HG03432 (cell line): ENCODE results near the gene NDUFA3.

ENCODE experiments used
- ATAC-seq: cut with Tn5 transposase; IDR thresholded peaks from one replicate; pipeline ENCODE4 v1.9.1; 2021; ENCODE audit warnings: mild to moderate bottlenecking, moderate library complexity; ENCODE audit not compliant: unreplicated experiment

Gene NDUFA3

DNA sequence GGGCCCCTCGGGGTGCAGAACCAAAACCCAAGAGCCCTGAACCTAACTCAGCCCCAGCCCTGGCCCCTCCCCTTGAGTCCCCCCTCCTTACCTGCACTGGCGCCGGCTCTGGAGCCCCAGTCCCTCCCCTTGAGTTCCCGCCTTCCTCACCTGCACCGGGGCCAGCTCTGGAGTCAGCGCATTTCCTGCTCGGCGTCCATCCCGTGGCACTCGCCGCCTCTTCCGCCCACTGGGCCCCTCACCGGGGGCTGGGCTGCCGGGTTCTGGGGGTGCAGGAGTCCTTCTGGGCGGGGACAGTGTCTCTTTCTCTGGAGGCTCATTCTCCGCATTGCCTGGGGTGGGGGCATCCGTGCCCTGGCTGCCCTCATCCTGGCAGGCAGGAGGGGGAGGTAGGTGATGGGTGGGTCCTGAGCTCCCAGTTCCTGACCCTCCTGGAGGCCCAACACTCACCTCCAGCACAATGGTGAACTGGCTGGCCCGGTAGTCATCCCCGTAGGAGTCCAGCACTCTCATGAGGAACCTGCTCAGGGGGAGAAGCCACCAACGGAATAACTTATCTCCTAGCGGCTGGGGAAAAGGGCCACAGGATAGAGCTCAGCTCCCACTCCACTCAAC is 5.3 kb downstream of the NDUFA3 start:
- ATAC-seq = no peak

- ATAC-seq = no peak
Measured at GRCh38 chr19:54108496-54108895, 5.8 kb downstream of the NDUFA3 start.

- no peak for ATAC-seq
Measured at GRCh38 chr19:54109651-54110050, 7.0 kb downstream of the NDUFA3 start.

DNA sequence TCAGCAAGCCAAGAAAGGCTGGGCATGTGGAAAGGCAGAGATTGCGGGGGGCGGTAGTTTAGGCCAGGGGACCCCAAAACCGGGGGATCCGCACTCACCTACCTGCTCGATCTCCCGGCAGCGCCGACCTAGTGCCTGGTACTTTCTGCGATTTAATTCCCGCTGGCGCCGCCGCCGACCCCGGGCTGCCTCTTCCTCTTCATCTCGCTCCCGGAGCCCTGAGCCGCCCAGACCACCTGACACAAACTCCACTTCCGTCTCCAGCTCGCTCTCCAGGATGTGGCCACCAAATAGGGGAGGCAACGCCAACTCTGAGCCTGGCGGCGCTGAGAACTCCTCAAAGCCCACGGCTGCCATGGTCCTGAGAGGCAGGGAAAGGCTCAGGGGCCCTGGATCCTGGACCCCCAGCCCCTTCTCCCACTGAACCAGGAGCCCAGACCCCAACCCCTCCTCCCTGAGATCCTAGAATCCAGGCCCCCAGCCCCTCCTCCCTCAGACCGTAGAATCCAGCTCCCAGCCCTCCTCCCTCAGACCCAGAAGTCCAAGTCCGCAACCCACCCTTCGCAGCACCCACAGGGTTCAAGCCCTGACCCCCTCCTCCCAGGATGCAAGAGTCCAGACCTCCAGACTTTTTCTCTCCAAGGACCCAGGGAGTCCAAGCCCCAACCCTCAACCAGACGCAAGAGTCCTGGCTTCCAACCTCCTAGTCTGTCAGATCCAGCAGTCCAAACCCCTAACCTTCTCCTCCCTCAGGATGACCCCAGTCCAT is 11.9 kb downstream of the NDUFA3 start:
- ATAC-seq = no peak

- peak; percentile 82 for ATAC-seq
Measured at GRCh38 chr19:54115109-54116063, 12.7 kb downstream of the NDUFA3 start, which contains the start of the genes PRPF31 and TFPT. Gene PRPF31, plus strand, starts transcription at chr19:54115754. Its CDS starts 2,525 bp downstream, at chr19:54118279. Gene TFPT, minus strand, starts transcription at chr19:54115657. Its CDS starts 388 bp downstream, at chr19:54115269.

DNA sequence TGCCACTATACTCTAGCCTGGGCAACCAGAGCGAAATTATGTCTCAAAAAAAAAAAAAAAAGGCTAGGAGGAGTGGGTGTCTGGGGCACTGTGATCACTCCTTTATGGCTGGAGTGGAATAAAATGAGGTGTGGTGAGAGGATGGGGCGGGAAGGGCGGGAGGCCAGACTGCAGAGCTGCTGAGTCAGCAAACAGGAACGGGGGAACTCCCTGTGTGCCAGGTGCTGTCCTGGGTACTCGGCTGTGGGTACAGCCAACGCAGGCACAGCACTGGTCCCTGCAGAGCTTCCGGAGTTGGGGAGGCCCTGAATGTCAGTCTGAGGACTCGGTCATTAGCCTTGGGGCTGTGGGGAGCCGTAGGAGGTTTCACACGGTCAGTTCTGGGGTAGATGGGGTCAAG is 18.6 kb downstream of the NDUFA3 start:
- ATAC-seq = no peak

DNA sequence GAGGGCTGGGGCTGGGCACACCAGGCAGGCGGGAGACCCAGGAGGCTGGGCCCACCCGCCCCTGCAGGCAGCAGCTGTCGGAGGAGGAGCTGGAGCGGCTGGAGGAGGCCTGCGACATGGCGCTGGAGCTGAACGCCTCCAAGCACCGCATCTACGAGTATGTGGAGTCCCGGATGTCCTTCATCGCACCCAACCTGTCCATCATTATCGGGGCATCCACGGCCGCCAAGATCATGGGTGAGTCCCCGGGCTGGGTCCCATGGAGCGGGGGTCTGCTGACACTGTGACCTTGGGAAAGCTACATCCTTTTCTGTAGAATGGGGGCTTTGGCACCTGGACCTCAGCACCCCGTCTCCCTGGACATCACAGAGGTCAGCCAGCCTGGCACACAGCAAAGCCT is 21.0 kb downstream of the NDUFA3 start:
- no peak for ATAC-seq

- no peak for ATAC-seq
Measured at GRCh38 chr19:54124393-54124792, 21.7 kb downstream of the NDUFA3 start.

DNA sequence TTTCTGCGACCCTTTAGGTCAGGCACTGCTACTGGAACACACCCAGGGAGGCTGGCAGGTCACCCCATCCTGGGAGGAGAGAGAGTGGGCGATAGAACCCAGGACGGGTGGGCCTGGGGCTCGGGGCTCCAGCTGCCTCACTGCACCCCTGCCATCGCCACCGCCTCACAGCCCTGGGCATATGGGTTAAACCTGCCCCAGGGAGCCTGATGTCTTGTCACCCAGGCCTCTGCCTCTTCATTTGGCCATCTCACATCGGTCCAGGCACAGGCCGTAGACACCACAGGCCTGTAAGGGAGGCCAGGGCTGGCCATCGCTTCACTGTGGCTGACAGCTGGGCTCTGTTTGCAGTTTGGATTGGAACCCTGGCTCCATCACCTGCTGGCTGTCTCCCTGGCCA is 23.1 kb downstream of the NDUFA3 start:
- ATAC-seq = no peak

DNA sequence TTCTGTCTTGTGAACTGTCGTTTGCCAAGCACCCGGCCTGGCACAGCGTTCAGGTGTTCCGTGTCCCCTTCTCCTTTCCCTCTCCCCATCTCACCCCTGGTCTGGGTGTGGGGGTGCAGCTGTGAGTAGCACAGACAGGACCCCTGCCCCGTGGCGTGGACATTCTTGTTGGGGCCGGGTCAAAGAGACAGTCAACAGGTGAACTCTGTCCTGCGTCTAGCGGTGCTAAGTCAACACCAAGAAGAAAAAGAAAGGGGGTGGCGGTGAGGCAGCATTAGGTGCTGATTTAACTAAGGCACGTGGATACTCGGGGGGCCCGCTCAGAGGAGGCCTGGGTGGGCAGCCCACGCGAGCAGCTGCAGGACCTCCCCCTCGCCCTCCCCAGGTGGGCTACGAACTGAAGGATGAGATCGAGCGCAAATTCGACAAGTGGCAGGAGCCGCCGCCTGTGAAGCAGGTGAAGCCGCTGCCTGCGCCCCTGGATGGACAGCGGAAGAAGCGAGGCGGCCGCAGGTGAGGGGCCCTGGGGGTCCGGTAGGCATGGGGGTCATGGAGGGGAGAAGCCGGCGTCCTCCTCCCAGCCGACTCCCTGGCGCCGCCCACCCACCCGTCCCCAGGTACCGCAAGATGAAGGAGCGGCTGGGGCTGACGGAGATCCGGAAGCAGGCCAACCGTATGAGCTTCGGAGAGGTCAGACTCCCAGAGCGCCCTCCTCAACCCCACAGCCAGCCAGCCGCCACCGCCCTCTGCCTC is 25.2 kb downstream of the NDUFA3 start:
- no peak for ATAC-seq

DNA sequence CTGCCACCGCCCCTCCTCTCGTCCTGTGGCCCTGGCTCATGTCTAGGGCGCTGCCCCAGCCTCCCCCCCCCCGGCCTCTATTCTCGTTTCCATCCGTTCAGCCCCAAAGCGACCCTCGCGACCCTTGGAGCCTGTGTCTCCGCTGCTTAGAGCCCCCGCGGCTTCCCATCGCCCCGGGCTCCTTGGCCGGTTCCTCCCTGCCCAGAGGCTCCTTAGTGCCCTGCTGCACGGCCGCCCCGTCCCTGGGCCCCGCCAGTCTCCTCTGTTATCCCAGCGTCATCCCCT is 25.7 kb downstream of the NDUFA3 start:
- ATAC-seq = no peak

DNA sequence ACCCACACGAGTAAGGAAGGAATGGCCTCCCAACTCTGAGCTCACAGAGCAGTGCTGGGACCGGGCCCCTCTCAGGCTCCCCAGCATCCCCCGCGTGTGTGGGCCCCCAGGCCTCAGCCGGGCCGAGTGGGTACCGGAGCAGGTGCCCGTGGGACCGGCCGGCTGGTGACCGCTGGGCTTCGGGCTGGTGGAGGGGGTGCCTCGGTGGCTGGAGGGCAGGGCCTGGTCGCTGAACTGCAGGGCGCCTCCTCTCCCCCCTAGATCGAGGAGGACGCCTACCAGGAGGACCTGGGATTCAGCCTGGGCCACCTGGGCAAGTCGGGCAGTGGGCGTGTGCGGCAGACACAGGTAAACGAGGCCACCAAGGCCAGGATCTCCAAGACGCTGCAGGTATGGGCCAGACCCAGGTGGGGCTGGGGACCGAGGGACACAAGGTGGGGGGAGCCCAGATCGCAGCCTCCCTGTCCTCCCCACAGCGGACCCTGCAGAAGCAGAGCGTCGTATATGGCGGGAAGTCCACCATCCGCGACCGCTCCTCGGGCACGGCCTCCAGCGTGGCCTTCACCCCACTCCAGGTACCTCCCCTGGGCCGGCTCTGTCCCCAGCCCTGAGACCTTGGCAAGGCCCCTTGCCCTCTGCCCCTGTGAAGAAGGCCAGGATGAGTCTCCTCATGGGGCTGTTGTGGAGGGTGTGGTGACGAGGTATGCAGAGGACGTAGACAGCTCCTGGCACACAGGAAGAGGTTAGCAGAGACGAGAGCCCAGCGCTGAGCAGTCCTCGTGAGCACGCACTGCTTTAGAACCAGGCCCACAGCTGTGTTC is 26.4 kb downstream of the NDUFA3 start:
- ATAC-seq = no peak

DNA sequence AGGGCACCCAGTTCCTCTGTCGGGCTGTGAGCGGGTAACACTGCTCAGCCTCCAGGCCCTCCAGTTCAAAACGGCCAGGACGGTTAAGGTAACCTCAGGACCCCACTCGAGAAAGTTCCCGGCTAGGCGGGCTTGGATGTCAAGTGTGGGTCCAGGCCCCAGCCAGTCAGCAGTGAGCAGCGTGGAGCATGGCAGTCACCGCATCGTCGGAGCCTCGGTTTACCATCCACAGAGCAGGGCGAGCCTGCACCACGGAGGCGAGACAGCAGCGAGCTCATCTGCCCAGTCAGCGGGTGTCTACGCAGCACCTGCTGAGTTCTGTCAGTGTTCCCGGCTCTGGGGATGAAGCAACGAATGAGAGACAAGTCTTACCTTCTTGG is 27.0 kb downstream of the NDUFA3 start:
- no peak for ATAC-seq

DNA sequence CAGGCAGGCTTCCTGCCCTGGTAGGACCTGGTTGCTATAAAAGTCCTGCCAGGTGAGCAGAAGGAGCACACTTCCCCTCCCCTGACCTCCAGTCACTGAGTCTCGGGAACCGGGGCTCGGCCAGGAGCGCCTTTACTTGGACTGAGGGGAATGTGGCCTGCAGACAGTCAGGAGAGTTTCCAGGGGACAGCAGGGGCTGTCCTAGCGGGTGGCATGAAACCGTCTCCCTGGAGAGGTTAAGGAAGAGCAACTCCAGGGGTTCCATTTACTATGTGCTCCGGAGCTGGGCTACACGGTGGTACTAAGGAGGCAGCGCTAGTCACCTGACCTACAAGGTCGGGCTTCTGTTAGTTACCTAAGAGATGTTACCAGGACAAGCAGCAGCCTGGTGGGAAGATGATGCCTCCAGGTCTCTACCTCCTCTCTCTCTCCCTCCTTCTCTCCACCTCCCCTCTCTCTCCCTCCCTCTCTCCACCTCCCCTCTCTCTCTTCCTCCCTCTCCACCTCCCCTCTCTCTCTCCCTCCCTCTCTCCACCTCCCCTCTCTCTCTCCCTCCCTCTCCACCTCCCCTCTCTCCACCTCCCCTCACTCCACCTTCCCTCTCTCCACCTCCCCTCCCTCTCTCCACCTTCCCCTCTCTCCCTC is 30.8 kb downstream of the NDUFA3 start:
- ATAC-seq = no peak

- ATAC-seq = no peak
Measured at GRCh38 chr19:54133957-54134590, 31.4 kb downstream of the NDUFA3 start.

DNA sequence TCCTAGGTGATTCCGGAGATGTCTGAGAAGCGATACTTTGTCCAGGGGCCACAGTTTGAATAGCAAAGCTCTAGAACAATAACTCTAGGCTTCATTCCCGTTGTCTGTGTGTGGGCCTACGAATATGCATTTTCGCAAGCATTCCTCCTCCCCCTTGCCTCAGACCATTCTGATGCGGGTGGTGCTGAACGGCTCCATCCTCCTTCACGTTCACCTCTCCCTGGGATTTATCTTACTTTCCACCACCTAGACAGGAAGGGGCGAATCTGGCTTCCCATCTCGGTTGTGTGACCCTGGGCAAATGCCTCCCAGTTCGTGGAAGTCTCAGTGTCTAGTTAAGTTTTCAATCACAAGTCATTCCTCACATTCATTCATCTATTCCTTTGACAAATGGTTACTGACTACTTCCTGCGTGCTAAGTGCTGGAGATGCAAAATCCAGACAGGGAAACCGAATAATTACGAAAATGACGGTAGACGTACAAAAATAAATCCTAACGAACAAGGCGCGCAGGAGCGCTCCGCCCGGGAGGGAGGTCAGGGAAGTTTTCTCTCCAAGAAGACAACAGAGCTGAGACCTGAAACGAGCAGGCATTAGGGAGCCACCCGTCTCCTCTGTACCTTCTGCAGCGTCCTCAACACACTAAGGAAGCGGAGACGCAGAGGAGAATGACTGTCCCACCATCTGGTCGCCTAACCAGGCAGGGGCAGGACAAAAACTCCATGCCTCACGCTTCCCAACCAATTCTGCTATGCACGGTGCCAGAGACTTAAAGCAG is 33.6 kb downstream of the NDUFA3 start:
- no peak for ATAC-seq

DNA sequence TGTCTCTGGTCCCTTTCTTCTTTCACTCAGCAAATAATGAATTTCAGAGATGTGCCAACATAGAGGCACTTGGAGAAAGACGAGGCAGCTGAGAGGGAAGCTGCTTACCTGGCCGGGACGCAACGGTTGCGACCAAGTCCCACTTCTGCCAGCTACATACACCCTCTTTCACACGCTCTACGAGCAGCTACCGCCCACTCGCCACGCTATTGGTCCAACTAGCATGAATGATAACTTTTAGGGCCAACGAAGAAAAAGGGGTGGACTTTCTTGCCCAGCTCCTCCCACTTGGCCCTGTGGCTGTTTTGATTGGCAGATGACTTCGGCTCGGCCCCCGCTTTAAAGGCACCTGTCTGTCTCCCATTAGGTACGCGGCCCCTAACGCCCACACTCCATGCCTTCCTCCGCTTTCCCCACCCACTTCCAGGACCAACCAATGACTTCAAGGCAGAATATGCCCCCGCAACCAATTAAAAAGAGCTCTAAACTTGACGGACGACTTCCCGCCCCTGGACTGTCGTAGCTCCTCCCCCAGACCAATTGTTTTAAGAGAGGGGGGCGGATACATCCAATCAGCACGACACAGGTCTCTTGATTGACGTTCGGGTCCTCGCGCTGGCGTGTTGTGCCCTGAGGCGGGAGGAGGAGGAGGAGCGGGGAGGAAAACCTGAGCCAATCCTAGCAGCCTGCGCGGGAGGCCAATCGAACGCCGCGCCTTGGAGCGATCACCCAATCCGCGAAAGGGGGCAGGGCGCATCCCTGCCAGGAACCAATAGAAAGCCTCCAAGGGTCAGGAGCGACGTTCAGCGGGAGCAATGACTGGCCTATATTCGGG is 34.4 kb downstream of the NDUFA3 start:
- peak; percentile 83 for ATAC-seq
